Activated naive CD4-positive, alpha-beta T cell treated with Interleukin-2 at 50 U/mL for 16 hours (primary cell): ENCODE data around the gene BBS1.

ENCODE experiments used
- DNase-seq: peaks from one replicate; pipeline ENCODE4 v3.0.0-alpha.2; 2020

The BBS1 gene

GRCh38 chr11:66477263-66478201 lies 32.9 kb upstream of the BBS1 start:
- no peak for DNase-seq

GRCh38 chr11:66478729-66479393 lies 31.6 kb upstream of the BBS1 start:
- peak; percentile 21 for DNase-seq

- no peak for DNase-seq
Measured at GRCh38 chr11:66479394-66480116, 30.9 kb upstream of the BBS1 start.

- peak; percentile 97 for DNase-seq
Measured at GRCh38 chr11:66480117-66480938, 30.1 kb upstream of the BBS1 start, which contains the start of gene DPP3. Gene DPP3, plus strand, starts transcription at chr11:66480434. Its CDS starts 1,767 bp downstream, at chr11:66482201.

- no peak for DNase-seq
Measured at GRCh38 chr11:66484806-66485380, 25.5 kb upstream of the BBS1 start.

- no peak for DNase-seq
Measured at GRCh38 chr11:66488957-66489356, 21.5 kb upstream of the BBS1 start.

GRCh38 chr11:66489636-66490035 lies 20.8 kb upstream of the BBS1 start:
- DNase-seq, result no peak

- DNase-seq, result no peak
Measured at GRCh38 chr11:66491315-66491935, 19.0 kb upstream of the BBS1 start.

GRCh38 chr11:66492161-66492865 lies 18.1 kb upstream of the BBS1 start:
- no peak for DNase-seq

GRCh38 chr11:66493130-66493529 lies 17.3 kb upstream of the BBS1 start:
- no peak for DNase-seq

- no peak for DNase-seq
Measured at GRCh38 chr11:66494458-66494857, 16.0 kb upstream of the BBS1 start.

- no peak for DNase-seq
Measured at GRCh38 chr11:66494935-66495334, 15.5 kb upstream of the BBS1 start.

GRCh38 chr11:66495401-66495854 lies 15.0 kb upstream of the BBS1 start:
- no peak for DNase-seq

- no peak for DNase-seq
Measured at GRCh38 chr11:66497206-66497605, 13.2 kb upstream of the BBS1 start.

GRCh38 chr11:66498506-66498905 lies 11.9 kb upstream of the BBS1 start:
- DNase-seq, result no peak

- DNase-seq, result no peak
Measured at GRCh38 chr11:66505276-66505816, 5.1 kb upstream of the BBS1 start.

GRCh38 chr11:66509131-66509561 lies 1.3 kb upstream of the BBS1 start:
- DNase-seq, result no peak

GRCh38 chr11:66510990-66511339 lies 530 bp downstream of the BBS1 start:
- DNase-seq, result no peak

GRCh38 chr11:66523611-66524010 lies 13.2 kb downstream of the BBS1 start:
- DNase-seq, result no peak

GRCh38 chr11:66524304-66525040 lies 14.0 kb downstream of the BBS1 start:
- no peak for DNase-seq
